HG02588 (cell line): ENCODE measurements around the gene SLC12A5.
"Not testable (repeated sequence)": the region's sequence is repeated elsewhere in the genome, so short reads cannot be mapped to it uniquely, and the experiment has no call there.

Source experiments
- ATAC-seq: cut with Tn5 transposase; IDR thresholded peaks from one replicate; pipeline ENCODE4 v1.9.1; 2021; ENCODE audit warnings: mild to moderate bottlenecking, moderate library complexity; ENCODE audit not compliant: unreplicated experiment

SLC12A5 gene

DNA sequence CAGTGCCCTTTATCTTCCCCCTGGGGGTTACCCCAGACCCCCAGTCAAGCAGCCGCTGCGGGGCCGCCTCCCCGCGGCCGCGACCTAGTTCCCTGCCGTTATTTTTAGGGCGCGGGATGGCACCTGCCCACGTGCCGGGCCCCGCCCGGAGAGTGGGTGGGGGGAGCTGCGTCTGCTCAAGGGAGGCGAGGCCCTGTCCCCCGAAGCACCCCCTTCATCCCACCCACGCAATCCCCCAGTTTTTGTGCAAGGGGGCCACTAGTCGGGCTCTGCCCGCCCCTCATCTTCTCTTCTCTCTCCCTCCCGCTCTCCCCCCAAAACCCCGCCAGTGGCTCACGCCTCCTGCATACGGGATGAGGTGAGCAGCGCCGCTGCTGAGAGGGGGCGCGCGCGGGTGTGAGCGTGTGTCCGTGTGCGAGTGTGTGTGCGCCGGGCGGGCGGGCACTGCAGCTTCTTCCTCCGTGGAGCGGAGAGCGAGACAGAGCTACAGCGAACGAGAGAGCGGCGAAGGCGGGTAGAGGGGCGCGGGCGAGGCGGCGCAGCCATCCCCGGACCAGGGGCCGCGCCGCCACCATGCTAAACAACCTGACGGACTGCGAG is at the start of gene SLC12A5:
SLC12A5 (plus strand) TSS at position 444 of the 600 bp plus-strand sequence; CDS start at position 574, 130 bp downstream.
- no peak for ATAC-seq

DNA sequence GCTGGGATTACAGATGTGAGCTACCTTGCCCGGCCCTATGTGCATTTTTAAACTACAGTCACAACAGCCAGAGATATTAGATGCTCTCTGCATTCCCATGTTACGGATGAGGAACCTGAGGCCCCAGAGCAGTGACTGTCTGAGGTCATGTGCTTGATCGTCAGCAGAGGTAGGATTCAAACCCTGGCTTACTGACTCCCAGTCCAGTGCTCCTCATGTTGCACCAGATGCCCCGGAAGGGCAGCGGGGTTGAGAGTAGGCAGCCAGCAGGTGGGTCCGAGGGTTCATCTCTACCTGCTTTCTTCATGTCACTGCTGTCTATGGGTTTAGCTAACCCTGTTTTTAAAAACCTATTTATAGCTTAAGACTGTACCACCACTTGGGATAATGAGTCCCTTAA is 47.8 kb upstream of the SLC12A5 start:
- no peak for ATAC-seq

DNA sequence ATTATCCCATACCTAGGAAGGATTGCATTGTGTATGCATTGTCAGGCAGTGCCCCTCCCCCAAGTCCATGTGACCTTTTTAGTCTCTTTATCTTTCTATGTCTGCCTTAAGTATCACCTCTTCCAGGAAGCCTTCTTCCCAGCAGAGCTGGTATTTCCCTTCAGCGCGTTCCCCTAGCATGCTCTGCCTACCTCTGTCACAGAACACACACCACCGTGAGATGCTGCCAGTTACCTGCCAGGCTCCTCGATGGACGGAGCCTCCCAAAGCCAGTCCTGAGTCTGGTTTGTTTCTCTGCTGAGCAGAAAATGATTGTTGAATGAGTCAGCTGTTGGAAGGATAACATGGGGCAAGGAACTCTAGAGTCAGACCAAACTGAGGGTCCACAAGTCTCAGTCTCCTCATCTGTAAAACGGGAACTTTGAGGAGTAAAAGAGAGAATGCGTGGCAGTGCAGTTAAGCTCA is 45.7 kb upstream of the SLC12A5 start:
- ATAC-seq = no peak

DNA sequence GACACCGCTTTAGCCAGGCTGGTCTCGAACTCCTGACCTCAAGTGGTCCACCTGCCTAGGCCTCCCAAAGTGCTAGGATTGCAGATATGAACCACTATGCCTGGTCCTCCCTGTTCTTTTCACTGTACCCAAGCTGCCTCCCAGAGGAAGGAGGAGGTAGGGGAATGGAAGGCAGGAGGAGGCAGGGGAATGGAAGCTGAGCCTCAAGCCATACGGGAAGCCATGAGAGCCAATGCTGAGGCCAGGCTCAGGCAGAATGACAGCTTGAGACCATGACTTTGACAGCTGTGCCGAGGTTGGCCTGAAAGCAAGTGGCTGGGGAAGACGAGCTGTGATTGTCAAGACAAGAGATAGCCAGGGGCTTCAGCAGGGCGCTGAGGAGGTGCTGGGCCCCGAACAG is 43.4 kb upstream of the SLC12A5 start:
- no peak for ATAC-seq

DNA sequence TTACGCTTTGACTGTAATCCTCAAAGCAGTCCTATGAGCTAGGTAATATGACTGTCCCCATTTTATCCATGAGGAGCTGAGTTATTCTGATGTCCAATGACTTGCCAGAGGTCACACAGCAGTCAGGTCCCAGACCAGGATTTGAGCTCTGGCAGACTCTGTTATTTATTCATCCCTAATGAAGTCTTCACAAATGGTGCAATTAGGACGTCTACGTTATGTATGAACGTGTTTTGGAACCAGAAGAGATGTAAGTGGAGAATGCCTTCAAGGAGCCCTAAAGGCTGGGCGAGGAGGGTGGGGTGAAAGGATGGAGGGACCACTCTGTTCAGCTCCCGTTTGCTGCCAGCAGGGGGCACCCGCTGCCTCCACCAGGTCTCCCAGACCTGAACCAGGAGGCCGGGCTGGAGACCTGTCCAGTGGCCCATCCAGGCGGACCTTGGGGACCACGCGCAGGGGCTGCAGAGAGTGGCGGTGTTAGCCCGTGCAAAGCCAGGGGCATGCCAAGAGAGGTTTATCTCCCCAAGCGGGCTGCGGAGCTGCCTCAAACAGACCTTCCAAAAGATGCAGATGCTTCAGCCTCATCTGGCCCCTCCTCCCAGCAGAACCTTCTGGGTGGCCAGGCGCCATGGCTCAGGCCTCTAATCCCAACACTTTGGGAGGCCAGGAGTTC is 41.8 kb upstream of the SLC12A5 start:
- ATAC-seq = no peak

DNA sequence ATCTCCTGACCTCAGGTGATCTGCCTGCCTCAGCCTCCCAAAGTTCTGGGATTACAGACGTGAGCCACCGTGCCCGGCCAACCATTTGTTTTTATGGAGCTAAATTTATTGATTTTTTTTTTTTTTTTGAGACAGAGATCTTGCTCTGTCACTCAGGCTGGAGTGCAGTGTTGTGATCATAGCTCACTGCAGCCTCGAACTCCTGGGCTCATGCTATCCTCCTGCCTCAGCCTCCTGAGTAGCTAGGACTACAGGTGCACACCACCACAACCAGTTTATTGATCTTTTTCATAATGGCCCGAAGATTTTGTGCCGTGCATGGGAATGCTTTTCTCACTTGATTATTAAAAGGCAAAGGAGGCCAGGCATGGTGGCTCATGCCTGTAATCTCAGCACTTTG is 40.2 kb upstream of the SLC12A5 start:
- not testable (repeated sequence) for ATAC-seq

DNA sequence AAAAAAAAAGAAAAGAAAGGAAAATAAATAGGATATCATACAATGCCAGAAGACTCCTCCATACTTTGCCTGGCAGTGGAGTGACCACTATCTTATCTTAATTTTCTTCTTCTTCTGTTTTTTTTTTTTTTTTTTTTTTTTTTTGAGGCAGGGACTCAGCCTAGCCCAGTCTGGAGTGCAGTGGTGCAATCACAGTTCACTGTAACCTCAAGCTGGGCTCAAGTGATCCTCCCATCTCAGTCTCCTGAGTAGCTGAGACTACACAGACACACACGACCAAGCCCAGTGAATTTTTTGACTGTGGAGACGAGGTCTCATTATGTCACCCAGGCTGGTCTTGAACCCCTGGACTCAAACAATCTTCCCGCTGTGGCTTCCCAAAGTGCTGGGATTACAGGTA is 37.4 kb upstream of the SLC12A5 start:
- ATAC-seq = no peak

DNA sequence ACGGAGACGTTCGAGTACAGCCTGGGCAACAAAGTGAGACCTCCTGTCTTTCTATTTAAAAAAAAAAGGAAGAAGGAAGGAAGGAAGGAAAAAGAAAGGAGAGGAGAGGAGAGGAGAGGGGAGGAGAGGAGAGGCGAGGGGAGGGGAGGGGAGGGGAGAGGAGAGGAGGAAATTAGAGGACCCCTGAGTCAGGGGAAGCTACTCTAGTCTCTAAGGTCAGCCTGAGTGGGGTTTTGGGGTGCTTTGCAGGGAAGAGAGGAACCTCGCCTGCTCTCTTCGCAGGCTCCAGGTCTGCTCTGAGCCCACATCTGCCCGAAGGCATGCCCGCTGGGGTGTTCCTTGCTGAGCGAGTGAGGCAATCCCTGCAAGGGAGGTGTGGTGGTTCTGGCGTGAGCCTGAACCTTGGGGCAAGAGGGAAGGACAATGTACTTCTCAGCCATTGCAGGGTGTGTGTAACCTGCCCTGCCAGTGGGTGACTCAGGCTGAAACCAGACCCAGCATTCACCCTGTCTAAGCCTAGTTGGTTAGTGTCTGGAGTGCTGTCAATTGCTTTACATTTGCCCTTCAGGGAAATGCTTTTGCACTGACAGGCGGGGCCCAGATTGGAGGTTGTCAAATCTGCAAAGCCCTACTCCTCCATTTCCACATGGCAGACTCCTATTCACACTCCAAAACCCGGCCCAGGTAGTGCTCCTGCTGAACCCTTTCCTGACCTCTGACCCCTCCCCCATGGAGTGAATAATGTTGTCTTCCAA is 35.6 kb upstream of the SLC12A5 start:
- ATAC-seq = no peak

DNA sequence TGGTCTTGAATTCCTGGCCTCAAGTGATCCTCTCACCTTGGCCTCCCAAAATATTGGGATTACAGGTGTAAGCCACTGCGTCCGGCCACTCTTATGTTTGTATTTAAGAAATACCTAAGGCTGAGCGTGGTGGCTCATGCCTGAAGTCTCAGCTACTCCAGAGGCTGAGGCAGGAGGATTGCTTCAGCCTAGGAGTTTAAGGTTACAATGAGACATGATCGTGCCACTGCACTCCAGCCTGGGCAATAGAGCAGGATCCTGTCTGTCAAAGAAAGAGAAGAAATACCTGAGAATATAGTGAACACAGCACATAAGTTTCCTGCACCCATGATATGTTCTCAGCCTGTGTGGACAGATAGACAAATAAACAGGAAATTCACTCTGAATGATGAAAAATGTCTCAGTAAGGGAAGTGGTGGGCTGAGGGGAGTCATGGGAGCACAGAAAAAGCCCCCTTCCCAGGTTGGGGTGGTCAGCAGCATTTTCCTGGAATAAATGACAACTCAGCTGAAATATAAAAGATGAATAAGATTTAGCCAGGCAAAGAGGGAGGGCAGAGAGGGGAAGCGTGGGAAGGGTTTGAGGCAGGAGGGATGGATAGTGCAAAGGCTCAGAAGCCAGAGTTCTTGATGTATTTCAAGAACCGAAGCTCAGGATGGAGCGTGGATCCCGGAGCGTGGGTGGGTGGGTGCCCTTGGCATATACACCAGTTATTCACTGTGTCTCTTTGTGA is 34.1 kb upstream of the SLC12A5 start:
- ATAC-seq = no peak

DNA sequence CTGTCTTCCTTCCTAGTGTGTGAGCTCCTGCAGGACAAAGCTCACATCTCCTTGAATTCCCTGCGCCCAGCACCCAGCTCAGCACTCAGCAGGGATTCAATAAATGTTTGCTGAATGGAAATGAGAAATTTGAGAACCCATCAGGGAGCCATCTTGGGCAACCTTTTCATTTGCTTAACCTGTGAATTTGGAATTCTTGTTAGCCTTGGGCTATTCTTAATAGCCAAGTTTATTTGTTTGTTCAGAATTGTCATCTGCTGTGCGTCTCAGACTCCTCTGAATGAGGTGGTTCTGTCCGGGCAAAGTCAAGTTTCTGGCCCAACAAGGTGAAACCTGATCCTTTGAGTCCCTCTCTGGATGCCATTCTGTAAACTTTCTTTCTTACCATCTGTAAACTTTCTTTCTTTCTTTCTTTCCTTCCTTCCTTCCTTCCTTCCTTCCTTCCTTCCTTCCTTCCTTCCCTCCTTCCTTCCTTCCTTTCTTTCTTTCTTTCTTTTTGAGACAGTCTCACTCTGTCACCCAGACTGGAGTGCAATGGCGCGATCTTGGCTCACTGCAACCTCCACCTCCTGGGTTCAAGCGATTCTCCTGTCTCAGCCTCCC is 33.4 kb upstream of the SLC12A5 start:
- not testable (repeated sequence) for ATAC-seq

DNA sequence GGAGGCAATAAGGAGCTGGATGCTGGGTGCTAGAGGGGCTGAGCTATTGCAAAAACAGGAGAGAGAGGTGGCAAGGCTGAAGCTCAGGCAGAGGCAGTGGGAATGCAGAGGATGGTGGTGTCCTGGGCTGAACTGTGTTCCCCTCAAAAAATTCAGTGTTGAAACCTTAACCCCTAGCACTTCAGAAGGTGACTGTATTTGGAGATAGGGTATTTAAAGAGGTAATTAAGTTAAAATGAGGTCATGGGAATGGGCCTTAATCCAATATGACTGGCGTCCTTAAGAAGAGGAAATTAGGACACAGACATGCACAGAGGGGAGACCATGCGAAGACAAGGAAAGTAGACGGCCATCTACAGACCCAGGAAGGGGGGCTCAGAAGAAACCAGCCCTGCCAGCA is 31.8 kb upstream of the SLC12A5 start:
- ATAC-seq = no peak

DNA sequence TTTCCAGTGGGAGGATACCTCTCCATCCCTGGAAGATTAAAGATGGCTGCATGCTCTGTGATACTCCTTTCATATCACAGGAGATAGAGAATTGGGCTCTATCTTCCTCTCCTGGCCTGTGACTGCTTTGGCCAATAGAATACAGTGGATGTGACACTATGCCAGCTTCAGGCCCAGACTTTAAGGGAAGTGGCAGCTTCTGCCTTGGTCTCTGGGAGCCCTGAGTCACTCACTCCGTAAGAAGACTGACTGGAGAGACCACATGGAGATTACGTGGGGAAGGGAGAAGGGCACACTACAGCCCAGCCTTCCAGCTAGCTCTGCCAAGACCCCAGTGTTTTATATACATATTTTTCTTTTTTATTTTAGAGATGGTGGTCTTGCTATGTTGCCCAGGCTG is 30.7 kb upstream of the SLC12A5 start:
- no peak for ATAC-seq

DNA sequence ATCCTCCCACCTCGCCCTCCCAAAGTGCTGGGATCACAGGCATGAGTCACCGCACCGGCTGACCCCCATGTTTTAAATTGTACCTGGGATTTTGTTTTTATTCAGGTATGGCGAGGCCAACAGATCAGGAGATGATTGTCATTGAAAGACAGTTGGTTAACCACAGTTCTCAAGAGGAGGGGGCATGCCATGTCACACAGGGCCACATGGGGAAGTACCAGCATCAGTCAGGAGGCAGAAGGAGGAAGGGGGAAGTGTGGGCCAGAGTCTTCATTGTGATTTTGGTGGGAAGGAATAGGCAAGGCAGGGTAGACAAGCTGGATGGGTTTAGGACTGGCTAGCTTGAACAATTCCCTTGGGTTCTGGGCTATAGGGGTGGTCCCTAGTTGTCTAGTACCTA is 30.3 kb upstream of the SLC12A5 start:
- ATAC-seq = no peak

DNA sequence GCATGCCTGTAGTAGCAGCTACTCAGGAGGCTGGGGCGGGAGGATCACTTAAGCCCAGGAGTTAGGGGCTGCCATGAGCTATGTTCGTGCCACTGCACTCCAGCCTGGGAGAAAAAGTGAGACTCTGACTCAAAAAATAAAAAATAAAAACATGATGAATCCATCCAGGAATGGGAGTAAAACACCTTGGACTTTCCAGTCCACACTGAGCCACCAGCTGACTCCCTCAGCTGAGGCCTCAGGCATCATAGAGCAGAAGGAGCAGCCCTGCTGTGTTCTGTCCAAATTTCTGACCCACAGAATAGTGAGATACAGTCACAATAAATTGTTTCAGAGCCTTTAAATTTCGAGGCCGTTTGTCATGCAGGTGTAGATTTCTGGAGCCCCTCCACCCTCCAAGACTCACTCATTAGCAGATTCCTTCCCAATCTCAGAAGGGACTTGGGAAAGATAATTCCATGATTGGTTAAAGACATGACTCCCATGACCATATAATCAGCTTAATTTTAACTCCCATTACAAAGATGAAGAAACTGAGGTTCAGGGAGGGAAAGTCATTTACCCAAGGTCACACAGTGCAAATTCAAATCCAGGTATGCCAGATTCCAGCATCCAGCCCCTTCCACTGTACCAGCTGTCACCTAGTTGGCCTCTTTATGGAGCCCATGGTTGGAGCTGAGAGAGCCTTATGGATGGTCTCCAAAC is 29.3 kb upstream of the SLC12A5 start:
- ATAC-seq = no peak

DNA sequence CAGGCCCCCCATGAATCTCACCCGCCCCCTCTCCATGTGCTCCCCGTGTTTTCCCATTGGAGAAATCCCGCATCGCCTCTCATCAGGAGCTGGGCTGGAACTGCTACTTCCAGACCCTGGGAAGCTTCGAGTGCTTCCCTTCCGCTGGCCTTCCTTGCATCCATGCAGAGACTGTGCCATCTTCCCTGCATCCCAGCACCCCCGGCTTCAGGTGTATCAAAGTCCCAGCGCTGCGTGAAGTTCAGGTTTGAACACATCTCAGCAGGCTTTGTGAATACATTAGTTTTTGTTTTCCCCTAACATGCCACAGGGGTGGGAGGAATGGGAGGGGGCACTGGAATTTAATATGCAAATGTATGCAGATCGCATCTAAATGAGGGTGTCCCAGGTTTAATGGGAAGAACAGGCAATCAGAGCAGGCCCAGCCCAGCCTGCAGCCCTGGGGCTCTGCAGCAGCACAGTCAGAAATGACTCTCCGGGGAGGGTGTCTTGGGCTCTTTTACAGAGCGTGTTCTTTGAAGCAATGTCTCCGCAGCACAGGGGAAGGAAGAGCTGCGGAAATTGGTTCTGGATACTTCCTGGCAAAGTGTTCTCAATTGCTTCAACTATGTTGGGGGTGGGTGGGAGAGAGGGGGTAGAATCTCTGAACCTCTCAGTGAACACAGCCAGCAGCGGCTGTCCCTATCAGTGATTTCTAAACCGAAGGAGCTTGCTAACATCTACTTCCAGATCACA is 28.6 kb upstream of the SLC12A5 start:
- ATAC-seq = no peak

DNA sequence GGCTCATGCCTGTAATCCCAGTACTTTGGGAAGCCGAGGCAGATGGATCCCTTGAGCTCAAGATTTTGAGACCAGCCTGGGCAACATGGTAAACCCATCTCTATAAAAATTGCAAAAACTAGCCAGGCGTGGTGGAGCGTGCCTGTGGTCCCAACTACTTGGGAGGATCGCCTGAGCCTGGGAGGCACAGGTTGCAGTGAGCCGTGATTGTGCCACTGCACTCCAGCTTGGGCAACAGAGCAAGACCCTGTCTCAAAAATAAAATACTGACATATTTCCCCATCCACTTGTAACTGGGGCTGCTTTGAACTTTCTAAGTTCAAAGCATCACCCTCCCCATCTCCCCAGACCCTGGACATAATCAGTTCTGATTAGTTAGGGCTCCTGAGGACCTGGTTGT is 27.5 kb upstream of the SLC12A5 start:
- ATAC-seq = no peak

DNA sequence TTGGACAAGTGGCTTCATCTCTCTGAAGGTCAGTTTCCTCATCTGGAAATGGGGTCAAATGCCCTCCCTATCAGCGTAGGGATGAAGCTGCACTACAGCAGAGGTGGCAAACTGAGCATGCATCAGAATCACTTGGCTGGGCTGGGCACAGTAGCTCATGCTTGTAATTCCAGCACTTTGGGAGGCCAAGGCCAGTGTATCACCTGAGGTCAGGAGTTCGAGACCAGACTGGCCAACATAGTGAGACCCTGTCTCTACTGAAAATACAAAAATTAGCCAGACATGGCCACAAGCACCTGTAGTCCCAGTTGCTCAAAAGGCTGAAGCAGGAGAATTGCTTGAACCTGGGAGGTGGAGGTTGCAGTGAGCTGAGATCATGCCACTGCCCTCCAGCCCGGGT is 27.0 kb upstream of the SLC12A5 start:
- ATAC-seq = no peak

DNA sequence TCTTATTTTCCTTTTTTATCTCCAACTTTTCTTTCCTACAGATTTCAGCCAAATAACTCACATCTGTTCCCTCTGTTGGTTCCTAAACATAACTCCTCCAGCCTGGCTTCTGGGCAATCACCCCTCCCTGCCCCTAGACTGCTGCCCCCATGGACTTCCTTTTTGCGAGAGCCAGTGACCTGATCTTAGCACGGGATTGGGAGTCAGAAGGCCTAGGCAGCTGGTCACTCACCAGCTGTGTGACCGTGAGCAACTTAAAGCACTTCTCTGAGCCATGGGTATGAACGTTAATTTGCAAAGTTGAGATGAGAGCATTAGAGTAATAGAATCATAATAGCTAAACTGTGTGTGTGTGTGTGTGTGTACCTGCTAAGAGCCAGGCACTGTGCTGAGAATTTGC is 24.8 kb upstream of the SLC12A5 start:
- ATAC-seq = no peak

DNA sequence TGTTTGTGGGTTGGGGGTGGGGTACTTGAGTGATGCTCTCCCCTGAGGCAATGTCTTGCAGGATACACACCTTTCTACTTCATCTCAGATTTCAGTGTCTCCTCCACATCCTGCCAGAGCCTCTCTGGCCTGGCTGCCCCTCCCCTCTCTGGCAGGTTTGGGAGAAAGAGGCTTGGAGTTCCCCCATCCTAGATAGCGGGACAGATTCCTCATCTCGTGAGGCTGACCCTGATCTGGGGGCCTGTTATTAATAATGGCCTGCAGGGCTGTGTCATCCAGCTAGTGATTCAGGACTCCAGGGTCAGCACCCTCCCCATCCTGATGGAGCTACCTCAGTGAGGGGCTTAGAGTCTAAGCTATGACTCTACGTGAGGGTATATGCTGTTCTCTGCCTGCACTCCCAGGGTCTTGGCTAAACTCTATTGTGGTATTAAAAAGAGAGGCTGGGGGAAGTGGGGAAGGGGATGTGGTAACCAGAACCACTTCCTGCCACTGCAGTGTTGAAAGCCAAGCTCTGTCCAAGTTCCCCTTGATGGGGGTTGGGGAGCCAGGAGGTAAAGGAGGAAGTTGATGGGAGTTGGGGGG is 24.0 kb upstream of the SLC12A5 start:
- no peak for ATAC-seq
